Testis (tissue), 3 donors: ENCODE measurements around the gene ADAMTS15. TPM values are rescaled to one million over a fixed set of nuclear protein-coding genes. Genes with fewer than 3 reads are reported as not detected.

ENCODE experiments used
- DNase-seq: peaks from one replicate; pipeline ENCODE4 v3.0.0-alpha.2; 2019
- H3K27ac ChIP-seq, 2 donors: fragments of 200-600 bp; sonication (generic); one replicate each; pipeline ENCODE4 v1.5.1; 2019
- H3K27me3 ChIP-seq: fragments of 200-600 bp; sonication (generic); one replicate; pipeline ENCODE4 v1.5.1; 2019
- H3K36me3 ChIP-seq: fragments of 200-600 bp; sonication (generic); one replicate; pipeline ENCODE4 v1.5.1; 2017; ENCODE audit warnings: low read depth; ENCODE audit errors: missing control alignments
- H3K4me1 ChIP-seq: fragments of 200-600 bp; sonication (generic); one replicate; pipeline ENCODE4 v1.5.1; 2019
- H3K4me3 ChIP-seq, 2 donors: fragments of 200-600 bp; sonication (generic); one replicate each; pipeline ENCODE4 v1.5.1; 2017 to 2019
- H3K9me3 ChIP-seq: fragments of 200-600 bp; sonication (generic); one replicate; pipeline ENCODE4 v1.5.1; 2017
- POLR2A ChIP-seq: fragments of 450-650 bp; IDR thresholded peaks from one replicate; pipeline ENCODE4 v1.6.1; 2017; ENCODE audit warnings: antibody characterized with exemption, mild to moderate bottlenecking, moderate library complexity
- WGBS, 2 donors: methylation state at CpG; one replicate each; pipeline ENCODE4 v1.1.5; 2018; 5-methylcytosine and 5-hydroxymethylcytosine counted together
- intact Hi-C: fragments of 100-400 bp; cut with DNase I; formaldehyde crosslinking; loops from one replicate; pipeline ENCODE4 v1.15.1; 2023; ENCODE audit warnings: low total_unique reads
- polyA plus RNA-seq: library from polyadenylated mRNA; stranded (reverse); fragments of 350-450 nt; fragmentation: Illumina TruSeq; extraction: RNeasy Lipid Tissue Mini Kit (QIAGEN cat#74804); gene quantifications from one replicate; pipeline ENCODE4 v1.2.3, GENCODE V29; 2014; ENCODE audit warnings: low read depth, low replicate concordance; ENCODE audit not compliant: insufficient read depth
- total RNA-seq, 2 donors: library from RNA; depleted of rRNA; stranded (reverse); fragments of >200 nt; gene quantifications; one replicate each; pipeline ENCODE4 v1.2.3, GENCODE V29; 2016
- TF ChIP-seq, protein P1 (sequence below), 3 experiments: fragments of 450-650 bp in 2 of 3; fragments of 200-600 bp in 1 of 3; sonication (generic) in 1 of 3; IDR thresholded peaks; one replicate each; pipeline ENCODE4 v1.5.1; 2016 to 2019; ENCODE audit warnings: antibody characterized with exemption in 3 of 3, mild to moderate bottlenecking in 2 of 3, moderate library complexity in 1 of 3

The ADAMTS15 gene
- total and polyA plus RNA-seq, 3 donors from 2014 or later = 2.7 to 5.7 (median 2.8) TPM

GRCh38 chr11:130418756-130419155 is 29.7 kb upstream of the ADAMTS15 start:
- Histone ChIP-seq H3K27me3 (no peaks in the 10 kb centered on the region), H3K9me3 (no peaks in the 10 kb centered on the region), H3K4me1 (no peaks in the 10 kb centered on the region), H3K36me3 (no peaks in the 10 kb centered on the region), H3K27ac (no peak overlapping the region), H3K4me3 (no peak overlapping the region)
- TF ChIP-seq, protein P1, sequence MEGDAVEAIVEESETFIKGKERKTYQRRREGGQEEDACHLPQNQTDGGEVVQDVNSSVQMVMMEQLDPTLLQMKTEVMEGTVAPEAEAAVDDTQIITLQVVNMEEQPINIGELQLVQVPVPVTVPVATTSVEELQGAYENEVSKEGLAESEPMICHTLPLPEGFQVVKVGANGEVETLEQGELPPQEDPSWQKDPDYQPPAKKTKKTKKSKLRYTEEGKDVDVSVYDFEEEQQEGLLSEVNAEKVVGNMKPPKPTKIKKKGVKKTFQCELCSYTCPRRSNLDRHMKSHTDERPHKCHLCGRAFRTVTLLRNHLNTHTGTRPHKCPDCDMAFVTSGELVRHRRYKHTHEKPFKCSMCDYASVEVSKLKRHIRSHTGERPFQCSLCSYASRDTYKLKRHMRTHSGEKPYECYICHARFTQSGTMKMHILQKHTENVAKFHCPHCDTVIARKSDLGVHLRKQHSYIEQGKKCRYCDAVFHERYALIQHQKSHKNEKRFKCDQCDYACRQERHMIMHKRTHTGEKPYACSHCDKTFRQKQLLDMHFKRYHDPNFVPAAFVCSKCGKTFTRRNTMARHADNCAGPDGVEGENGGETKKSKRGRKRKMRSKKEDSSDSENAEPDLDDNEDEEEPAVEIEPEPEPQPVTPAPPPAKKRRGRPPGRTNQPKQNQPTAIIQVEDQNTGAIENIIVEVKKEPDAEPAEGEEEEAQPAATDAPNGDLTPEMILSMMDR (IDR thresholded peaks at IDR 0.05) = no peak
- no peak for TF ChIP-seq POLR2A
- WGBS, 2 donors = 48 to 70% methylated on average over 9 to 12 of the region's 12 CpGs
- intact Hi-C loops = no loop called here
- DNase-seq = no peak

DNA sequence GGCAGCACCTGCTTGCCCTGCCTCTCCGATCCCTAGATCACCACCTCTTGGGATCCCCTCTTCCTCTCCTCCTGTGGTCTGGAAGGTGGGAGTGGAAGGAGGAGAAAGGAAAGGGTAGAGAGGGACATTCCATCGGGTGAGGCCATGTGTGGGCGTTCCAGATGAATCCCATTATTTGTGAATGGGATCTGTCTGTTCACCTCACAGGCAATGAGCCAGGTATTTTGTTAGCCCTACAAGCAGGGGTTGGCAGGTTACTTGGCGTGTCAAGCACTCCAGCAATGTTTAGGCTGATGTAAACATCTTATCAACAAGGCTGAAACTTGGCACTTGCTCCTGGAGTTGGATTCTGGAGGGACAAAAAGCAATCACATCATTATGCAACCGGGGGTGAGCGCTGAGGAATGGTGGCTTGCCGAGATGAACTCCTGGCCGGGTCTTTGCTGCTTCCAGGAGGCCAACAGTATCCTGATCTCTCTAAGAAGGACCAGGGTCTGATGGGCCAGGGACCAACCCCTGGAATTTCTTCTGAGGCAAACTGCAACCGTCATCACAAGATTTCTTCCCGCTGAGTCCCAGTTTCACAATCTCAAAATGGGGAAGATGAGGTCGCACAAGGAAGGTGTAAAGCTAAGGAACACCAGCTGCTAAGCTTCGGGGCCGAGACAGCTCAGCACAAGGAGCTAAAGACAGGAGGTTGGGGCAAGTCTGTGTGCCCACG is 27.8 kb upstream of the ADAMTS15 start:
- no peaks in the 10 kb centered on the region for H3K9me3 ChIP-seq
- H3K27me3 ChIP-seq = no peaks in the 10 kb centered on the region
- TF ChIP-seq POLR2A = no peak
- TF ChIP-seq, protein P1 (IDR thresholded peaks at IDR 0.05) = no peak
- no peaks in the 10 kb centered on the region for H3K36me3 ChIP-seq
- WGBS, 2 donors = 68 to 74% methylated on average over 14 of the region's 14 CpGs
- DNase-seq = no peak
- H3K27ac ChIP-seq = no peak overlapping the region
- H3K4me3 ChIP-seq = no peak overlapping the region
- intact Hi-C loops = loop anchor here (10.0 kb wide), 1 partner anchor 206 kb away; no protein-coding TSS in a partner anchor
- no peaks in the 10 kb centered on the region for H3K4me1 ChIP-seq

DNA sequence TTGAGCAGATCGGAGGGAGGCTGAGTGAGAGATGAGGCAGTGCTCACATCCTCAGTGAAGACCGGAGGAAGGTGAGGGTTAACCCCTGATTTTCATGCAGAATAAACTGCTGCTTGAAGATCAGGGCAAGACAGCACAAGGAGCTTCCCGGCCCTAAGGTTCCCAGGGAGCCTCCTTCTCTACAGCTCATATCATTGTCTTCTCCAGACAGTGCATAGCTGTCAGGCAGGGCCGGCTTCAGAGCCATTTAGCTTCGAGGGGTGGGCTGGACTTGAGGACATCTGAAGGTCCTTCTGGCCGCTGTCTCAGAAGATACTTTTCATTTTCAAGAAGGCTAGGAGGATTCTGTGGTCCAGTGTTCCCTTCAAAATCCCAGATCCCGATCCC is 27.3 kb upstream of the ADAMTS15 start:
- no peaks in the 10 kb centered on the region for H3K9me3 ChIP-seq
- 91 to 95% methylated on average over 7 of the region's 7 CpGs for WGBS, 2 donors
- no peak overlapping the region for H3K4me3 ChIP-seq
- H3K27ac ChIP-seq = no peak overlapping the region
- H3K36me3 ChIP-seq = no peaks in the 10 kb centered on the region
- no peaks in the 10 kb centered on the region for H3K27me3 ChIP-seq
- intact Hi-C loops = loop anchor here (10.0 kb wide), 1 partner anchor 206 kb away; no protein-coding TSS in a partner anchor
- no peak for DNase-seq
- H3K4me1 ChIP-seq = no peaks in the 10 kb centered on the region
- TF ChIP-seq, protein P1 (IDR thresholded peaks at IDR 0.05) = no peak
- TF ChIP-seq POLR2A = no peak

- no peaks in the 10 kb centered on the region for H3K36me3 ChIP-seq
- no peaks in the 10 kb centered on the region for H3K9me3 ChIP-seq
- DNase-seq = no peak
- no peak overlapping the region for H3K27ac ChIP-seq
- WGBS, 2 donors = 95 to 100% methylated on average over 5 to 8 of the region's 8 CpGs
- TF ChIP-seq, protein P1 (IDR thresholded peaks at IDR 0.05) = no peak
- no peak for TF ChIP-seq POLR2A
- H3K27me3 ChIP-seq = no peaks in the 10 kb centered on the region
- no peaks in the 10 kb centered on the region for H3K4me1 ChIP-seq
- H3K4me3 ChIP-seq = no peak overlapping the region
- intact Hi-C loops = loop anchor here (10.0 kb wide), 1 partner anchor 207 kb away; no protein-coding TSS in a partner anchor
These were observed 26.7 kb upstream of the ADAMTS15 start for GRCh38 chr11:130421697-130422096.
